HL-60 (cell line): ENCODE data around the gene NR4A1.
A peak's percentile ranks its signal among the peaks of the same experiment; 100 is the strongest.

Experiments used
- DNase-seq, 2 experiments: peaks; one replicate each; pipeline ENCODE4 v3.0.0-alpha.2; 2010 to 2020; ENCODE audit warnings: low read depth in 1 of 2, low spot score in 1 of 2
- H3K27ac ChIP-seq: fragments of 250-450 bp; sonication (Bioruptor Pico); replicated peaks from 2 replicates; pipeline ENCODE4 v1.5.1; 2020; ENCODE audit warnings: mild to moderate bottlenecking, moderate library complexity
- H3K27me3 ChIP-seq: fragments of 250-450 bp; sonication (Bioruptor Pico); 2 replicates; pipeline ENCODE4 v1.5.1; 2021; ENCODE audit warnings: mild to moderate bottlenecking, moderate library complexity; ENCODE audit not compliant: insufficient read depth, poor library complexity, severe bottlenecking
- H3K4me3 ChIP-seq: replicated peaks from 2 replicates; pipeline ENCODE4 v1.5.1; 2011; ENCODE audit warnings: mild to moderate bottlenecking, control low read depth, low read length; ENCODE audit not compliant: insufficient read depth
- GABPA ChIP-seq: IDR thresholded peaks from 2 replicates; pipeline ENCODE4 v1.6.1; 2012; ENCODE audit warnings: low read depth
- POLR2AphosphoS5 ChIP-seq: IDR thresholded peaks from 2 replicates; pipeline ENCODE4 v1.6.1; 2012; ENCODE audit warnings: low read depth
- SPI1 ChIP-seq: IDR thresholded peaks from 2 replicates; pipeline ENCODE4 v1.6.1; 2012; ENCODE audit warnings: low read depth, mild to moderate bottlenecking, borderline replicate concordance
- TF ChIP-seq, protein P1 (sequence below): IDR thresholded peaks from one replicate; pipeline ENCODE4 v1.5.1; 2011; ENCODE audit warnings: low read length, control low read depth, inconsistent platforms; ENCODE audit not compliant: insufficient read depth
- TF ChIP-seq, protein P2 (sequence below): IDR thresholded peaks from 2 replicates; pipeline ENCODE4 v1.6.1; 2012; ENCODE audit warnings: low read depth; ENCODE audit not compliant: insufficient replicate concordance

NR4A1 gene

DNA sequence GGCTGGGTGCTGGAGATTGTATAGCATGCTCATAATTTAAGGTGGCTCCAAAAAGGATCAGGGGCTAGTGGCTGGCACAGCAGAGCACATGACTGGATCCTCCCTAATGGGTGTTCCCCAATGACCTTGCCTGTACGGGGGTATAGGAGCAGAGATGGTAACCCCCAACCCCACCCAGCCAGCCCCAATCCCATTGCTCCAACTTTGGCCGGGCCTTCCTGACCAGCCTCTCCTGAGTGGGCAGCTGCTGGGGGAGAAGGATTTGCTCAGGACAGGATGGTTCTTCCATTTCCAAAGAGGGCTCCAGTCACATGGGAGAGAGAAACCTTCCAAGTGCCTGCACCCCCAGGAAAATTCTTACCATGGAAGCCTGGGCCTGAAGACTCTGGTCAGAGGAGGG, 15.3 kb upstream of the NR4A1 start:
- TF ChIP-seq POLR2AphosphoS5 = no peak
- no peak for TF ChIP-seq GABPA
- TF ChIP-seq, protein P1, sequence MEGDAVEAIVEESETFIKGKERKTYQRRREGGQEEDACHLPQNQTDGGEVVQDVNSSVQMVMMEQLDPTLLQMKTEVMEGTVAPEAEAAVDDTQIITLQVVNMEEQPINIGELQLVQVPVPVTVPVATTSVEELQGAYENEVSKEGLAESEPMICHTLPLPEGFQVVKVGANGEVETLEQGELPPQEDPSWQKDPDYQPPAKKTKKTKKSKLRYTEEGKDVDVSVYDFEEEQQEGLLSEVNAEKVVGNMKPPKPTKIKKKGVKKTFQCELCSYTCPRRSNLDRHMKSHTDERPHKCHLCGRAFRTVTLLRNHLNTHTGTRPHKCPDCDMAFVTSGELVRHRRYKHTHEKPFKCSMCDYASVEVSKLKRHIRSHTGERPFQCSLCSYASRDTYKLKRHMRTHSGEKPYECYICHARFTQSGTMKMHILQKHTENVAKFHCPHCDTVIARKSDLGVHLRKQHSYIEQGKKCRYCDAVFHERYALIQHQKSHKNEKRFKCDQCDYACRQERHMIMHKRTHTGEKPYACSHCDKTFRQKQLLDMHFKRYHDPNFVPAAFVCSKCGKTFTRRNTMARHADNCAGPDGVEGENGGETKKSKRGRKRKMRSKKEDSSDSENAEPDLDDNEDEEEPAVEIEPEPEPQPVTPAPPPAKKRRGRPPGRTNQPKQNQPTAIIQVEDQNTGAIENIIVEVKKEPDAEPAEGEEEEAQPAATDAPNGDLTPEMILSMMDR = no peak
- no peak for TF ChIP-seq SPI1
- Histone ChIP-seq H3K27me3 (peaks cover 3% of the 10 kb centered on the region), H3K4me3 (no peak overlapping the region), H3K27ac (no peak overlapping the region)
- DNase-seq = no peak

DNA sequence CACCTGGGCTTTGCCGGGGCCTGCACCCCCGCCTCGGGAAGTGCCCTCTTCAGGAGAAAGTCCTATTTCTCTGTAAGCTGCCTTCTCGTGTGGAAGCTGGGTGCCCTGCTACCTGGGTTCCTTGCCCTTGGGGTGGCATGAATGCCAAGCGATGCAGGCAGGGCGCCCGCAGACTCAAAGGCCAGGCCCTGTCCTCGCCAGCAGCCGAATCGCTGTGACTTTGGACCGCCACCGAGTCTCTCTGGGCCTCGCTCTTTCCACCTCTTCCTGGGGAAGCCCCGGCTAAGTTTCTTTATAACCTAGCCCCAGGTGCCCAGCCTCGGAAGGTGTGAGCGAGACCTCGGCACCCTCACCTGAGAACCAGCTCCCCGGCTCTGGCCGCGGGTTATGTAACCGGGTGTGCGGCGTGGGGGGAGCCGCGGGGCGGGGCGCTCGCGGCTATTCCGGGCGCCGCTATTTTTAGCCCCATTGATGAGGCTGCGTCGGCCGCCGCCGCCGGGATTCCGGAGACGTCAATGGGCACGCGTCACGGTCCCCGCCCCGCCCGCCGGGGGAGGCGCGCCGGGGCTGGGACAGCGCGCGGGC, 14.6 kb upstream of the NR4A1 start:
- no peak overlapping the region for H3K27ac ChIP-seq
- H3K4me3 ChIP-seq = peak overlapping the region; percentile 61
- peak; percentile 54 for DNase-seq
- TF ChIP-seq, protein P2, sequence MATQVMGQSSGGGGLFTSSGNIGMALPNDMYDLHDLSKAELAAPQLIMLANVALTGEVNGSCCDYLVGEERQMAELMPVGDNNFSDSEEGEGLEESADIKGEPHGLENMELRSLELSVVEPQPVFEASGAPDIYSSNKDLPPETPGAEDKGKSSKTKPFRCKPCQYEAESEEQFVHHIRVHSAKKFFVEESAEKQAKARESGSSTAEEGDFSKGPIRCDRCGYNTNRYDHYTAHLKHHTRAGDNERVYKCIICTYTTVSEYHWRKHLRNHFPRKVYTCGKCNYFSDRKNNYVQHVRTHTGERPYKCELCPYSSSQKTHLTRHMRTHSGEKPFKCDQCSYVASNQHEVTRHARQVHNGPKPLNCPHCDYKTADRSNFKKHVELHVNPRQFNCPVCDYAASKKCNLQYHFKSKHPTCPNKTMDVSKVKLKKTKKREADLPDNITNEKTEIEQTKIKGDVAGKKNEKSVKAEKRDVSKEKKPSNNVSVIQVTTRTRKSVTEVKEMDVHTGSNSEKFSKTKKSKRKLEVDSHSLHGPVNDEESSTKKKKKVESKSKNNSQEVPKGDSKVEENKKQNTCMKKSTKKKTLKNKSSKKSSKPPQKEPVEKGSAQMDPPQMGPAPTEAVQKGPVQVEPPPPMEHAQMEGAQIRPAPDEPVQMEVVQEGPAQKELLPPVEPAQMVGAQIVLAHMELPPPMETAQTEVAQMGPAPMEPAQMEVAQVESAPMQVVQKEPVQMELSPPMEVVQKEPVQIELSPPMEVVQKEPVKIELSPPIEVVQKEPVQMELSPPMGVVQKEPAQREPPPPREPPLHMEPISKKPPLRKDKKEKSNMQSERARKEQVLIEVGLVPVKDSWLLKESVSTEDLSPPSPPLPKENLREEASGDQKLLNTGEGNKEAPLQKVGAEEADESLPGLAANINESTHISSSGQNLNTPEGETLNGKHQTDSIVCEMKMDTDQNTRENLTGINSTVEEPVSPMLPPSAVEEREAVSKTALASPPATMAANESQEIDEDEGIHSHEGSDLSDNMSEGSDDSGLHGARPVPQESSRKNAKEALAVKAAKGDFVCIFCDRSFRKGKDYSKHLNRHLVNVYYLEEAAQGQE = no peak
- TF ChIP-seq, protein P1 = no peak
- no peak for TF ChIP-seq GABPA
- no peak for TF ChIP-seq POLR2AphosphoS5
- TF ChIP-seq SPI1 = no peak
- H3K27me3 ChIP-seq = peaks cover 3% of the 10 kb centered on the region

DNA sequence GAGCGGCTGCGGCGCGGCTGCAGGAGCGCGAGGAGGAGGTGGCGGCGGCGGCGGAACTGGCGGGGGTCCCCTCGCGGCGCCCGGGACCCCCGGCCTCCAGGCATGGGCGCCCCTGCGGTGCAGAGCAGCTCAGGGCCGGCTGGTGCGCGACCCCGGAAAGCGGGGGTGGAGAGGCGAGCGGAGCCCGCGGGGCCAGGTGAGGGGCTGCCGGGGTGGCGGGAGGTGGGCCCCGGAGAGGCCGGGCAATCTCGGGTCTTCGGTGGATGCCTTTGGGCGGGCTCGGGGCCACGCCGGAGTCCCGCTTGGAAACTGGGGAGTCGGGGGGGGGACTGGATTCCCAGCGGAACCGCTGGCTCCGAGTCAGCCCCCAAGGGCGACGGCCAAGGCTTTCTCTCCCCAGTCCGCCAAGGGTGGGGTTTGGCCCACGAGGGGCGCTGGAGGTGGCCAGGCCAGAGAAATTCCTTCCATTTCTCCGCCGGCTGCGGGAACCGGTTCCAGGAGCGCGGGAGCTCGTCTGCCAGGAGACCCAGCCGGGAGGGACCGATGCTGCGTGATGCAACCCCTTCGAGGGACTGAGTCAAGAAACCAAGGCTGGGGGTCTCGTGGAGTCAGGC, 13.9 kb upstream of the NR4A1 start:
- Histone ChIP-seq H3K27ac (no peak overlapping the region), H3K27me3 (peaks cover 3% of the 10 kb centered on the region), H3K4me3 (peak overlapping the region; percentile 61)
- TF ChIP-seq GABPA (no peak), POLR2AphosphoS5 (no peak), SPI1 (no peak)
- TF ChIP-seq, protein P1 = no peak
- TF ChIP-seq, protein P2 = no peak
- DNase-seq = no peak
